HepG2 (cell line): ENCODE measurements around the gene B3GALT6. TPM values are rescaled to one million over a fixed set of nuclear protein-coding genes. Genes with fewer than 3 reads are reported as not detected.
A peak's percentile ranks its signal among the peaks of the same experiment; 100 is the strongest.

ENCODE experiments used
- ATAC-seq: fragments of 200-7000 bp; cut with Tn5 transposase; 3 replicates; pipeline ENCODE4 v1.9.1; 2020; ENCODE audit warnings: mild to moderate bottlenecking, moderate library complexity
- BruUV-seq: library from RNA; stranded (reverse); fragments of 400-500 nt; replicated peaks from 2 replicates; lab custom pipeline; 2021; lab: Mats Ljungman, UMichigan
- CTCF ChIA-PET: fragments of 300-600 bp; formaldehyde crosslinking; extraction: SDS; loops from one replicate; lab custom pipeline; 2021; ENCODE audit warnings: low total read pairs, inconsistent platforms, low intra/inter-chr PET ratio; lab: Yijun Ruan, JAX
- POLR2A ChIA-PET: fragments of 350-600 bp; sonication (Branson Sonifier 250); formaldehyde crosslinking; loops from one replicate; lab custom pipeline; 2020; ENCODE audit warnings: antibody characterized with exemption, inconsistent platforms; lab: Yijun Ruan, JAX
- DNase-seq: peaks from one replicate; pipeline ENCODE4 v3.0.0-alpha.2; 2015; ENCODE audit warnings: low spot score
- FAIRE-seq: peaks from 3 replicates; lab custom pipeline; 2011; peaks lifted over from hg19 to GRCh38; lab: Jason Lieb, UNC
- H2AFZ ChIP-seq: one replicate; pipeline ENCODE4 v1.6.1; 2011; ENCODE audit warnings: low read length, inconsistent platforms
- H3K27ac ChIP-seq: fragments of 300-600 bp; 3 replicates; pipeline ENCODE4 v1.8.0; 2011; ENCODE audit warnings: mixed run types, mild to moderate bottlenecking, mixed read lengths, low read length, inconsistent platforms; ENCODE audit not compliant: insufficient read depth; ENCODE audit errors: extremely low read length
- H3K27me3 ChIP-seq, 2 experiments: fragments of 200-600 bp in 1 of 2; 2 replicates in 1 of 2; 3 replicates in 1 of 2; pipeline versions ENCODE4 v1.6.0 to v1.8.0; 2011; ENCODE audit warnings: low read length in 2 of 2, mild to moderate bottlenecking in 2 of 2, moderate library complexity in 2 of 2, inconsistent platforms in 1 of 2; ENCODE audit not compliant: insufficient read depth in 2 of 2, control insufficient read depth in 1 of 2
- H3K36me3 ChIP-seq, 2 experiments: fragments of 200-600 bp in 1 of 2; replicated peaks in 1 of 2; 2 replicates in 1 of 2; 3 replicates in 1 of 2; pipeline versions ENCODE4 v1.5.1 to v1.8.0; 2011; ENCODE audit warnings: low read length in 2 of 2, inconsistent platforms in 1 of 2; ENCODE audit not compliant: insufficient read depth in 2 of 2, control insufficient read depth in 1 of 2
- H3K4me1 ChIP-seq: 2 replicates; pipeline ENCODE4 v1.5.1; 2012; ENCODE audit warnings: low read length, inconsistent platforms; ENCODE audit not compliant: insufficient read depth
- H3K4me2 ChIP-seq: 2 replicates; pipeline ENCODE4 v1.6.0; 2011; ENCODE audit warnings: low read depth, low read length, inconsistent platforms
- H3K4me3 ChIP-seq, 3 experiments: fragments of 200-600 bp in 1 of 3; sonication (generic), shearing (Covaris generic) in 1 of 3; replicated peaks in 1 of 3; 2 replicates each; pipeline ENCODE4 v1.5.1; 2011 to 2016; ENCODE audit warnings: low read length in 3 of 3, inconsistent platforms in 2 of 3, low read depth in 2 of 3, mild to moderate bottlenecking in 2 of 3, control low read depth in 1 of 3, mixed read lengths in 1 of 3; ENCODE audit not compliant: insufficient read depth in 1 of 3
- H3K79me2 ChIP-seq: one replicate; pipeline ENCODE4 v1.6.1; 2011; ENCODE audit warnings: low read length, inconsistent platforms; ENCODE audit not compliant: insufficient read depth
- H3K9ac ChIP-seq: 2 replicates; pipeline ENCODE4 v1.6.0; 2011; ENCODE audit warnings: mild to moderate bottlenecking, low read depth, low read length, inconsistent platforms; ENCODE audit not compliant: insufficient read depth
- H3K9me3 ChIP-seq: 2 replicates; pipeline ENCODE4 v1.5.1; 2012; ENCODE audit warnings: mild to moderate bottlenecking, low read length
- H4K20me1 ChIP-seq: 2 replicates; pipeline ENCODE4 v1.6.0; 2011; ENCODE audit warnings: inconsistent platforms, mild to moderate bottlenecking, low read length, moderate library complexity; ENCODE audit not compliant: insufficient read depth
- AGO2 ChIP-seq: fragments of 200-400 bp; formaldehyde crosslinking; optimal IDR thresholded peaks from 2 replicates; pipeline ENCODE3; 2017; ENCODE audit warnings: mild to moderate bottlenecking, low read depth, low read length, moderate library complexity
- HNRNPL ChIP-seq: fragments of 200-400 bp; formaldehyde crosslinking; IDR thresholded peaks from 2 replicates; pipeline ENCODE4 v1.6.1; 2017; ENCODE audit warnings: mild to moderate bottlenecking, low read depth, low read length
- NFIC ChIP-seq: IDR thresholded peaks from 2 replicates; pipeline ENCODE4 v1.6.1; 2012; ENCODE audit warnings: mild to moderate bottlenecking, low read length, inconsistent platforms
- NFYB ChIP-seq: sonication (generic); formaldehyde crosslinking; IDR thresholded peaks from 2 replicates; pipeline ENCODE4 v1.4.0; 2020; ENCODE audit warnings: missing genetic modification reagents
- SCMH1 ChIP-seq: sonication (generic); formaldehyde crosslinking; IDR thresholded peaks from 2 replicates; pipeline ENCODE4 v1.9.0; 2021; ENCODE audit warnings: missing genetic modification reagents, mild to moderate bottlenecking, borderline replicate concordance
- ZBTB33 ChIP-seq: sonication (generic); formaldehyde crosslinking; IDR thresholded peaks from 2 replicates; pipeline ENCODE4 v1.4.0; 2020; ENCODE audit warnings: missing genetic modification reagents
- ZNF20 ChIP-seq: sonication (generic); formaldehyde crosslinking; IDR thresholded peaks from 2 replicates; pipeline ENCODE4 v1.4.0; 2020; ENCODE audit warnings: mild to moderate bottlenecking, moderate library complexity, missing genetic modification reagents
- ZNF772 ChIP-seq: sonication (generic); formaldehyde crosslinking; IDR thresholded peaks from 2 replicates; pipeline ENCODE4 v1.5.0; 2020; ENCODE audit warnings: mild to moderate bottlenecking, missing genetic modification reagents
- WGBS: methylation state at CpG from one replicate; pipeline ENCODE4 v1.1.6; 2017; ENCODE audit warnings: low lambda C conversion rate; 5-methylcytosine and 5-hydroxymethylcytosine counted together
- in situ Hi-C: cut with HindIII; loops from 2 replicates; pipeline ENCODE4 v1.10.0; 2017; ENCODE audit warnings: low pct_unique_long_range_greater_than_20kb; ENCODE audit not compliant: extremely low pct_ligation_motif_present
- intact Hi-C: fragments of 100-400 bp; cut with micrococcal nuclease; formaldehyde crosslinking; loops from one replicate; pipeline ENCODE4 v1.10.0; 2022; ENCODE audit not compliant: unreplicated experiment
- polyA plus RNA-seq, 8 experiments: library from polyadenylated mRNA; depleted of rRNA in 3 of 8; stranded (reverse) in 7 of 8; unstranded in 1 of 8; fragments of >200 nt; fragmentation: Illumina TruSeq in 4 of 8; extraction: Trizol in 4 of 8; gene quantifications; 2 replicates each; pipeline versions ENCODE4 v1.2.1 to v1.2.3, GENCODE V29; 2011 to 2016; ENCODE audit warnings: low read depth in 4 of 8, missing spikeins in 1 of 8, mixed read lengths in 1 of 8; ENCODE audit not compliant: insufficient read depth in 1 of 8
- total RNA-seq, 5 experiments: library from RNA; depleted of rRNA; stranded (reverse); fragments of >200 nt; fragmentation: Illumina TruSeq; extraction: Trizol; gene quantifications; 2 replicates each; pipeline ENCODE4 v1.2.3, GENCODE V29; 2016; ENCODE audit warnings: low read depth in 1 of 5
- TF ChIP-seq, protein P1 (sequence below): sonication (generic); formaldehyde crosslinking; IDR thresholded peaks from 2 replicates; pipeline ENCODE4 v1.4.0; 2020; ENCODE audit warnings: missing genetic modification reagents
- TF ChIP-seq, protein P2 (sequence below): sonication (generic); formaldehyde crosslinking; IDR thresholded peaks from 2 replicates; pipeline ENCODE4 v1.5.1; 2020; ENCODE audit warnings: missing genetic modification reagents, mild to moderate bottlenecking, borderline replicate concordance

Gene B3GALT6
- total and polyA plus RNA-seq, 2 of the 13 experiments (the other 11 are each of a cell fraction or from before 2014, with no cell fraction given): 3.9 to 14.2 TPM

DNA sequence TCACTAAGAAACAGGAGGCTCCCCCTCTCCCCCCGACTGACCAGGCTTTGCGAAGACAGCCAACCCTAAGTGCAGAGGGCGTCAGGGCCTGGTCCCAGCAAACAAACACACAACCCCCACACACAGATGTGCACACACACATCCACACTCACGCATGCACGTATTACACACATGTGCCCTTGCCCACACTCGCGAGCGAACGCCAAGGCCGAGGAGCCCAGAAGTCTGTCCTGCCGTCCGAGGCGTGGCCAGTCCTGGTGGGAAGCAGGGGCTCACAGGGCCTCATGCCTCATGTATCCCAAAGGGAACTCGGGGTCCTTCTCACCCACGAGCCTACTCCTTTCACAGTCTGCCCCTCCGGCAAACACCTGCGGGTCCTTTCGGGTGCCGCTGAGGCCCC is 2.3 kb upstream of the B3GALT6 start:
- in situ Hi-C loops: no loop called here
- Histone ChIP-seq H3K9me3 (no peaks in the 10 kb centered on the region), H3K27me3 (no peaks in the 10 kb centered on the region; a peak in 1 of 5 replicates), H3K9ac (no peak overlapping the region), H3K4me2 (peak overlapping the region; percentile 85; the same call in 1 of the 2 replicates), H3K27ac (no peak overlapping the region), H2AFZ (no peak overlapping the region), H4K20me1 (0 out of 2 replicates have a peak, but pooled peaks cover 7% of the 10 kb centered on the region), H3K4me3 (peak overlapping the region in 1 of 3 experiments; percentile 93; a peak in 2 of 6 replicates), H3K79me2 (peaks cover 53% of the 10 kb centered on the region), H3K4me1 (peaks cover 40% of the 10 kb centered on the region), H3K36me3 (peaks cover 16 to 37% of the 10 kb centered on the region in 2 experiments)
- intact Hi-C loops: loop anchor here (5.0 to 10.0 kb wide), 3 partner anchors 55 to 225 kb away; partner anchors contain the start of genes HES4 and TTLL10
- CTCF ChIA-PET: interaction anchor here (2.1 kb wide), 1 partner anchor 106 kb away, joined by 5 read pairs; no protein-coding TSS in a partner anchor
- TF ChIP-seq ZNF20 (CRISPR knock-in tag) (no peak), SCMH1 (CRISPR knock-in tag) (no peak), HNRNPL (0 out of 2 replicates have a peak, but pooled peaks have one; percentile 41), NFYB (CRISPR knock-in tag) (no peak), NFIC (no peak), ZNF772 (CRISPR knock-in tag) (no peak), ZBTB33 (CRISPR knock-in tag) (0 out of 2 replicates have a peak, but pooled peaks have one; percentile 30), AGO2 (peak; percentile 66)
- TF ChIP-seq, protein P1, sequence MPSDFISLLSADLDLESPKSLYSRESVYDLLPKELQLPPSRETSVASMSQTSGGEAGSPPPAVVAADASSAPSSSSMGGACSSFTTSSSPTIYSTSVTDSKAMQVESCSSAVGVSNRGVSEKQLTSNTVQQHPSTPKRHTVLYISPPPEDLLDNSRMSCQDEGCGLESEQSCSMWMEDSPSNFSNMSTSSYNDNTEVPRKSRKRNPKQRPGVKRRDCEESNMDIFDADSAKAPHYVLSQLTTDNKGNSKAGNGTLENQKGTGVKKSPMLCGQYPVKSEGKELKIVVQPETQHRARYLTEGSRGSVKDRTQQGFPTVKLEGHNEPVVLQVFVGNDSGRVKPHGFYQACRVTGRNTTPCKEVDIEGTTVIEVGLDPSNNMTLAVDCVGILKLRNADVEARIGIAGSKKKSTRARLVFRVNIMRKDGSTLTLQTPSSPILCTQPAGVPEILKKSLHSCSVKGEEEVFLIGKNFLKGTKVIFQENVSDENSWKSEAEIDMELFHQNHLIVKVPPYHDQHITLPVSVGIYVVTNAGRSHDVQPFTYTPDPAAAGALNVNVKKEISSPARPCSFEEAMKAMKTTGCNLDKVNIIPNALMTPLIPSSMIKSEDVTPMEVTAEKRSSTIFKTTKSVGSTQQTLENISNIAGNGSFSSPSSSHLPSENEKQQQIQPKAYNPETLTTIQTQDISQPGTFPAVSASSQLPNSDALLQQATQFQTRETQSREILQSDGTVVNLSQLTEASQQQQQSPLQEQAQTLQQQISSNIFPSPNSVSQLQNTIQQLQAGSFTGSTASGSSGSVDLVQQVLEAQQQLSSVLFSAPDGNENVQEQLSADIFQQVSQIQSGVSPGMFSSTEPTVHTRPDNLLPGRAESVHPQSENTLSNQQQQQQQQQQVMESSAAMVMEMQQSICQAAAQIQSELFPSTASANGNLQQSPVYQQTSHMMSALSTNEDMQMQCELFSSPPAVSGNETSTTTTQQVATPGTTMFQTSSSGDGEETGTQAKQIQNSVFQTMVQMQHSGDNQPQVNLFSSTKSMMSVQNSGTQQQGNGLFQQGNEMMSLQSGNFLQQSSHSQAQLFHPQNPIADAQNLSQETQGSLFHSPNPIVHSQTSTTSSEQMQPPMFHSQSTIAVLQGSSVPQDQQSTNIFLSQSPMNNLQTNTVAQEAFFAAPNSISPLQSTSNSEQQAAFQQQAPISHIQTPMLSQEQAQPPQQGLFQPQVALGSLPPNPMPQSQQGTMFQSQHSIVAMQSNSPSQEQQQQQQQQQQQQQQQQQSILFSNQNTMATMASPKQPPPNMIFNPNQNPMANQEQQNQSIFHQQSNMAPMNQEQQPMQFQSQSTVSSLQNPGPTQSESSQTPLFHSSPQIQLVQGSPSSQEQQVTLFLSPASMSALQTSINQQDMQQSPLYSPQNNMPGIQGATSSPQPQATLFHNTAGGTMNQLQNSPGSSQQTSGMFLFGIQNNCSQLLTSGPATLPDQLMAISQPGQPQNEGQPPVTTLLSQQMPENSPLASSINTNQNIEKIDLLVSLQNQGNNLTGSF: no peak
- TF ChIP-seq, protein P2, sequence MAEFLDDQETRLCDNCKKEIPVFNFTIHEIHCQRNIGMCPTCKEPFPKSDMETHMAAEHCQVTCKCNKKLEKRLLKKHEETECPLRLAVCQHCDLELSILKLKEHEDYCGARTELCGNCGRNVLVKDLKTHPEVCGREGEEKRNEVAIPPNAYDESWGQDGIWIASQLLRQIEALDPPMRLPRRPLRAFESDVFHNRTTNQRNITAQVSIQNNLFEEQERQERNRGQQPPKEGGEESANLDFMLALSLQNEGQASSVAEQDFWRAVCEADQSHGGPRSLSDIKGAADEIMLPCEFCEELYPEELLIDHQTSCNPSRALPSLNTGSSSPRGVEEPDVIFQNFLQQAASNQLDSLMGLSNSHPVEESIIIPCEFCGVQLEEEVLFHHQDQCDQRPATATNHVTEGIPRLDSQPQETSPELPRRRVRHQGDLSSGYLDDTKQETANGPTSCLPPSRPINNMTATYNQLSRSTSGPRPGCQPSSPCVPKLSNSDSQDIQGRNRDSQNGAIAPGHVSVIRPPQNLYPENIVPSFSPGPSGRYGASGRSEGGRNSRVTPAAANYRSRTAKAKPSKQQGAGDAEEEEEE (CRISPR knock-in tag): no peak
- no TSS peak for BruUV-seq
- 92% methylated on average over 18 of the region's 19 CpGs for WGBS
- POLR2A ChIA-PET: interaction anchor here (1.1 to 2.7 kb wide), 2 partner anchors 99 to 105 kb away, joined by 3 to 25 read pairs; no protein-coding TSS in a partner anchor
- ATAC-seq: no peak
- no peak for DNase-seq
- FAIRE-seq: no peak
